PC-3 (cell line): ENCODE measurements around the gene KCNG3.

Experiments
- CTCF ChIP-seq: fragments of 300-600 bp; sonication (generic); conservative IDR thresholded peaks from 2 replicates; pipeline ENCODE4 v1.5.1; 2017; ENCODE audit warnings: antibody characterized with exemption, low read depth, mild to moderate bottlenecking, low read length
- EZH2 ChIP-seq: fragments of 300-600 bp; sonication (generic); IDR thresholded peaks from one replicate; pipeline ENCODE4 v1.6.1; 2017; ENCODE audit warnings: antibody characterized with exemption, mild to moderate bottlenecking, low read length; ENCODE audit not compliant: unreplicated experiment

GRCh38 chr2:42414158-42414557 lies 79.6 kb downstream of the KCNG3 start:
- no peak for TF ChIP-seq CTCF
- TF ChIP-seq EZH2: no peak
